GM12878 (cell line): ENCODE data around the gene FAM81A. TPM values are rescaled to one million over a fixed set of nuclear protein-coding genes. Genes with fewer than 3 reads are reported as not detected.

Source experiments
- ATAC-seq: fragments of 200-7000 bp; cut with Tn5 transposase; 3 replicates; pipeline ENCODE4 v1.9.1; 2020; ENCODE audit warnings: mild to moderate bottlenecking, moderate library complexity
- BruUV-seq: library from RNA; stranded (reverse); fragments of 400-500 nt; replicated peaks from 2 replicates; lab custom pipeline; 2021; lab: Mats Ljungman, UMichigan
- CTCF ChIA-PET: fragments of 300-600 bp; sonication (Branson Sonifier 250); formaldehyde crosslinking; extraction: SDS; loops from one replicate; lab custom pipeline; 2021; ENCODE audit warnings: inconsistent platforms; lab: Yijun Ruan, JAX
- POLR2A ChIA-PET: fragments of 350-600 bp; formaldehyde crosslinking; extraction: SDS; loops from one replicate; lab custom pipeline; 2021; ENCODE audit warnings: inconsistent platforms; lab: Charles Lee
- RAD21 ChIA-PET: fragments of 300-600 bp; sonication (Branson Sonifier 250); formaldehyde crosslinking; loops from one replicate; lab custom pipeline; 2023; ENCODE audit warnings: antibody characterized with exemption; ENCODE audit not compliant: unreplicated experiment; lab: Charles Lee
- SMC1A ChIA-PET: fragments of 300-600 bp; sonication (Branson Sonifier 250); formaldehyde crosslinking; loops from one replicate; lab custom pipeline; 2023; ENCODE audit not compliant: unreplicated experiment, uncharacterized antibody; lab: Charles Lee
- DNase-seq: peaks from one replicate; pipeline ENCODE4 v3.0.0-alpha.2; 2011; ENCODE audit warnings: low read depth, low spot score
- FAIRE-seq: peaks from 3 replicates; lab custom pipeline; 2011; peaks lifted over from hg19 to GRCh38; lab: Jason Lieb, UNC
- H2AFZ ChIP-seq: 2 replicates; pipeline ENCODE4 v1.6.0; 2011; ENCODE audit warnings: low read depth, low read length, control low read depth; ENCODE audit not compliant: control insufficient read depth
- H3K27ac ChIP-seq: 2 replicates; pipeline ENCODE4 v1.5.1; 2011; ENCODE audit warnings: control low read depth; ENCODE audit not compliant: control insufficient read depth, insufficient read depth
- H3K27me3 ChIP-seq, 2 experiments: replicated peaks in 1 of 2; 2 replicates each; pipeline versions ENCODE4 v1.6.0 to v1.6.1; 2011; ENCODE audit warnings: low read length in 1 of 2; ENCODE audit not compliant: control insufficient read depth in 2 of 2, insufficient read depth in 2 of 2
- H3K36me3 ChIP-seq, 2 experiments: 2 replicates each; pipeline ENCODE4 v1.5.1; 2011; ENCODE audit warnings: low read length in 1 of 2; ENCODE audit not compliant: control insufficient read depth in 2 of 2, insufficient read depth in 2 of 2
- H3K4me1 ChIP-seq: 2 replicates; pipeline ENCODE4 v1.6.1; 2011; ENCODE audit warnings: mild to moderate bottlenecking, low read length, moderate library complexity, mixed read lengths; ENCODE audit not compliant: control insufficient read depth, insufficient read depth
- H3K4me2 ChIP-seq: 2 replicates; pipeline ENCODE4 v1.6.0; 2011; ENCODE audit warnings: control low read depth; ENCODE audit not compliant: control insufficient read depth, insufficient read depth
- H3K4me3 ChIP-seq: fragments of 200-600 bp; sonication (generic); 2 replicates; pipeline ENCODE4 v1.5.1; 2016
- H3K79me2 ChIP-seq: 2 replicates; pipeline ENCODE4 v1.6.0; 2011; ENCODE audit warnings: low read length; ENCODE audit not compliant: control insufficient read depth, insufficient read depth
- H3K9ac ChIP-seq: 2 replicates; pipeline ENCODE4 v1.8.0; 2011; ENCODE audit warnings: low read length, control low read depth, mixed read lengths; ENCODE audit not compliant: control insufficient read depth, insufficient read depth
- H3K9me3 ChIP-seq: replicated peaks from 3 replicates; pipeline ENCODE4 v1.5.1; 2011; ENCODE audit warnings: mild to moderate bottlenecking, low read length; ENCODE audit not compliant: control insufficient read depth, insufficient read depth
- H4K20me1 ChIP-seq: 2 replicates; pipeline ENCODE4 v1.6.0; 2011; ENCODE audit not compliant: control insufficient read depth, insufficient read depth
- BMI1 ChIP-seq: fragments of 450-650 bp; IDR thresholded peaks from 2 replicates; pipeline ENCODE4 v1.6.1; 2016; ENCODE audit warnings: mild to moderate bottlenecking, moderate library complexity, borderline replicate concordance
- DPF2 ChIP-seq: fragments of 450-650 bp; IDR thresholded peaks from 2 replicates; pipeline ENCODE4 v1.6.1; 2017; ENCODE audit warnings: mild to moderate bottlenecking
- EGR1 ChIP-seq, 2 experiments: IDR thresholded peaks; 1 replicate in 1 of 2; 2 replicates in 1 of 2; pipeline ENCODE4 v1.6.1; 2011 to 2012; ENCODE audit warnings: low read depth in 2 of 2, low read length in 2 of 2, borderline replicate concordance in 1 of 2, mild to moderate bottlenecking in 1 of 2, moderate library complexity in 1 of 2
- NFIC ChIP-seq: IDR thresholded peaks from 2 replicates; pipeline ENCODE4 v1.6.1; 2012; ENCODE audit warnings: low read depth, mild to moderate bottlenecking, inconsistent platforms, low read length, moderate library complexity
- POLR2AphosphoS5 ChIP-seq: IDR thresholded peaks from 2 replicates; pipeline ENCODE4 v1.6.1; 2011; ENCODE audit warnings: mild to moderate bottlenecking, low read length, inconsistent platforms
- RAD51 ChIP-seq: fragments of 450-650 bp; IDR thresholded peaks from 2 replicates; pipeline ENCODE4 v1.6.1; 2016; ENCODE audit warnings: moderate library complexity, mild to moderate bottlenecking, inconsistent platforms
- RUNX3 ChIP-seq: IDR thresholded peaks from 2 replicates; pipeline ENCODE4 v1.6.1; 2012; ENCODE audit warnings: low read length, inconsistent platforms
- SUZ12 ChIP-seq: fragments of 200-600 bp; sonication (generic); IDR thresholded peaks from one replicate; pipeline ENCODE4 v1.6.1; 2018; ENCODE audit warnings: antibody characterized with exemption, mild to moderate bottlenecking; ENCODE audit not compliant: unreplicated experiment
- TAF1 ChIP-seq: IDR thresholded peaks from 2 replicates; pipeline ENCODE4 v1.6.1; 2011; ENCODE audit warnings: mild to moderate bottlenecking, low read depth, low read length, borderline replicate concordance
- TARDBP ChIP-seq: IDR thresholded peaks from 2 replicates; pipeline ENCODE4 v1.6.1; 2016; ENCODE audit warnings: borderline replicate concordance
- TCF3 ChIP-seq: IDR thresholded peaks from 2 replicates; pipeline ENCODE4 v1.6.1; 2012; ENCODE audit warnings: low read depth, mild to moderate bottlenecking, low read length, borderline replicate concordance; ENCODE audit not compliant: insufficient read depth
- ZNF217 ChIP-seq: fragments of 450-650 bp; IDR thresholded peaks from 2 replicates; pipeline ENCODE4 v1.6.1; 2017; ENCODE audit warnings: antibody characterized with exemption, mild to moderate bottlenecking
- WGBS: methylation state at CpG from one replicate; pipeline ENCODE4 v1.1.6; 2016; ENCODE audit warnings: low lambda C conversion rate; ENCODE audit not compliant: insufficient replicate concordance, insufficient coverage; ENCODE audit errors: missing lambda C conversion rate; 5-methylcytosine and 5-hydroxymethylcytosine counted together
- in situ Hi-C: fragments of 300-500 bp; cut with MboI; formaldehyde crosslinking; loops from 9 replicates; pipeline ENCODE4 v1.14.3; 2018; ENCODE audit warnings: mixed read lengths
- intact Hi-C: fragments of 100-400 bp; cut with micrococcal nuclease; formaldehyde crosslinking; loops from one replicate; pipeline ENCODE4 v1.14.2; 2022; ENCODE audit not compliant: unreplicated experiment
- polyA plus RNA-seq, 11 experiments: library from polyadenylated mRNA; depleted of rRNA in 4 of 11; unstranded in 6 of 11; stranded (reverse) in 5 of 11; fragments of >200 nt; fragmentation: Nextera tagmentation in 4 of 11; fragmentation: Illumina TruSeq in 1 of 11; extraction: Ambion mirVana in 4 of 11; extraction: Trizol in 1 of 11; gene quantifications; 1 replicate in 1 of 11; 2 replicates in 10 of 11; pipeline versions ENCODE4 v1.2.1 to v1.2.3, GENCODE V29; 2011 to 2016; ENCODE audit warnings: inconsistent platforms in 2 of 11, missing spikeins in 2 of 11, low read depth in 1 of 11
- total RNA-seq, 4 experiments: library from RNA; depleted of rRNA in 3 of 4; stranded (reverse); fragments of >200 nt in 3 of 4; fragmentation: Illumina TruSeq in 1 of 4; extraction: Trizol in 1 of 4; gene quantifications; 2 replicates each; pipeline versions ENCODE4 v1.2.1 to v1.2.3, GENCODE V29; 2013 to 2021
- TF ChIP-seq, protein P1 (sequence below): fragments of 450-650 bp; IDR thresholded peaks from 2 replicates; pipeline ENCODE4 v1.6.1; 2014; ENCODE audit warnings: mild to moderate bottlenecking
- TF ChIP-seq, protein P2 (sequence below): fragments of 450-650 bp; IDR thresholded peaks from 2 replicates; pipeline ENCODE4 v1.6.1; 2017; ENCODE audit warnings: low read depth, mild to moderate bottlenecking, moderate library complexity
- TF ChIP-seq, protein P3 (sequence below): fragments of 450-650 bp; conservative IDR thresholded peaks from 2 replicates; pipeline ENCODE4 v1.6.1; 2017; ENCODE audit warnings: mild to moderate bottlenecking, moderate library complexity
- TF ChIP-seq, protein P4 (sequence below): fragments of 450-650 bp; formaldehyde crosslinking; IDR thresholded peaks from 2 replicates; pipeline ENCODE4 v1.4.0; 2020; ENCODE audit warnings: mild to moderate bottlenecking, moderate library complexity

The FAM81A gene
- total and polyA plus RNA-seq, 10 of the 15 experiments (the other 5 are each of a cell fraction or from before 2014, with no cell fraction given), result 0.18 to 34.5 (median 16.2) TPM

DNA sequence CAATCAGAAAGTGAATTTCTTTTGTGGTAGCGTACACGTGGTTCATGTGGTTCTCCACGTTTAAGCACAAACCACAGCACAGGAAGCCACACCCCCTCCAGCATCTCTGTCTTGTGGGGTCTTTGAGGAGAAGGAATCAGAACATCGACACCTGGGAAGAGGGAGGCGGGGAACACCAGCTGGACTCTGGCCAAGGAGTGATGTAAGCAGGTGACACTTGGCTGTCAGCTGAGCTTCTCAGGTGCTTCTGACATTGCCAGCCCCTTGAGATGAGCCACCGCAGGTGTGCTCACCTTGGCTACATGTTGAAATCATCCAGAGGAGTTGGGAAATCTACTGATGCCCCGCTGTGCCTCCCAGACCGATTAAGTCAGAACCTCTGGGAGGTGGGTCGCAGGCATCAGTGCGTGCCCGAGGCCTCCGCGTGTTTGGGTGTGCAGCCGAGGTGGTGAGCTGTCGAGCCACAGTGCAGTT lies 85.0 kb downstream of the FAM81A start:
- no TSS peak for BruUV-seq
- Histone ChIP-seq H3K36me3 (no peaks in the 10 kb centered on the region), H3K4me2 (peak overlapping the region; percentile 31; the same call in 1 of the 2 replicates), H3K4me1 (peaks cover 23% of the 10 kb centered on the region), H3K9me3 (no peaks in the 10 kb centered on the region), H4K20me1 (no peaks in the 10 kb centered on the region), H3K9ac (no peak overlapping the region), H3K27me3 (no peaks in the 10 kb centered on the region), H3K79me2 (no peaks in the 10 kb centered on the region), H3K4me3 (no peak overlapping the region; the same call in 1 of the 2 replicates), H2AFZ (no peak overlapping the region), H3K27ac (no peak overlapping the region)
- WGBS, result 79% methylated on average over 15 of the region's 15 CpGs
- peak; percentile 41; the same call in 1 of the 3 replicates for ATAC-seq
- intact Hi-C loops, result no loop called here
- SMC1A ChIA-PET, result interaction anchor here (0.8 to 2.3 kb wide), 5 partner anchors 8 to 360 kb away, joined by 3 to 8 read pairs (median 3); no protein-coding TSS in a partner anchor
- in situ Hi-C loops, result loop anchor here (10.0 kb wide), 1 partner anchor 1298 kb away; no protein-coding TSS in a partner anchor
- DNase-seq, result no peak
- RAD21 ChIA-PET, result interaction anchor here (1.7 to 1.9 kb wide), 2 partner anchors 8 to 10 kb away, joined by 4 to 6 read pairs; no protein-coding TSS in a partner anchor
- POLR2A ChIA-PET, result no interaction called here
- peak; percentile 83 for FAIRE-seq
- CTCF ChIA-PET, result interaction anchor here (1.0 to 2.8 kb wide), 5 partner anchors 8 to 543 kb away, joined by 3 to 14 read pairs (median 6); no protein-coding TSS in a partner anchor
- no peak for TF ChIP-seq SUZ12
- TF ChIP-seq, protein P1, sequence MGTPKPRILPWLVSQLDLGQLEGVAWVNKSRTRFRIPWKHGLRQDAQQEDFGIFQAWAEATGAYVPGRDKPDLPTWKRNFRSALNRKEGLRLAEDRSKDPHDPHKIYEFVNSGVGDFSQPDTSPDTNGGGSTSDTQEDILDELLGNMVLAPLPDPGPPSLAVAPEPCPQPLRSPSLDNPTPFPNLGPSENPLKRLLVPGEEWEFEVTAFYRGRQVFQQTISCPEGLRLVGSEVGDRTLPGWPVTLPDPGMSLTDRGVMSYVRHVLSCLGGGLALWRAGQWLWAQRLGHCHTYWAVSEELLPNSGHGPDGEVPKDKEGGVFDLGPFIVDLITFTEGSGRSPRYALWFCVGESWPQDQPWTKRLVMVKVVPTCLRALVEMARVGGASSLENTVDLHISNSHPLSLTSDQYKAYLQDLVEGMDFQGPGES, result no peak
- TF ChIP-seq, protein P2, sequence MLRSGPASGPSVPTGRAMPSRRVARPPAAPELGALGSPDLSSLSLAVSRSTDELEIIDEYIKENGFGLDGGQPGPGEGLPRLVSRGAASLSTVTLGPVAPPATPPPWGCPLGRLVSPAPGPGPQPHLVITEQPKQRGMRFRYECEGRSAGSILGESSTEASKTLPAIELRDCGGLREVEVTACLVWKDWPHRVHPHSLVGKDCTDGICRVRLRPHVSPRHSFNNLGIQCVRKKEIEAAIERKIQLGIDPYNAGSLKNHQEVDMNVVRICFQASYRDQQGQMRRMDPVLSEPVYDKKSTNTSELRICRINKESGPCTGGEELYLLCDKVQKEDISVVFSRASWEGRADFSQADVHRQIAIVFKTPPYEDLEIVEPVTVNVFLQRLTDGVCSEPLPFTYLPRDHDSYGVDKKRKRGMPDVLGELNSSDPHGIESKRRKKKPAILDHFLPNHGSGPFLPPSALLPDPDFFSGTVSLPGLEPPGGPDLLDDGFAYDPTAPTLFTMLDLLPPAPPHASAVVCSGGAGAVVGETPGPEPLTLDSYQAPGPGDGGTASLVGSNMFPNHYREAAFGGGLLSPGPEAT, result no peak
- TF ChIP-seq DPF2, result no peak
- TF ChIP-seq, protein P3, sequence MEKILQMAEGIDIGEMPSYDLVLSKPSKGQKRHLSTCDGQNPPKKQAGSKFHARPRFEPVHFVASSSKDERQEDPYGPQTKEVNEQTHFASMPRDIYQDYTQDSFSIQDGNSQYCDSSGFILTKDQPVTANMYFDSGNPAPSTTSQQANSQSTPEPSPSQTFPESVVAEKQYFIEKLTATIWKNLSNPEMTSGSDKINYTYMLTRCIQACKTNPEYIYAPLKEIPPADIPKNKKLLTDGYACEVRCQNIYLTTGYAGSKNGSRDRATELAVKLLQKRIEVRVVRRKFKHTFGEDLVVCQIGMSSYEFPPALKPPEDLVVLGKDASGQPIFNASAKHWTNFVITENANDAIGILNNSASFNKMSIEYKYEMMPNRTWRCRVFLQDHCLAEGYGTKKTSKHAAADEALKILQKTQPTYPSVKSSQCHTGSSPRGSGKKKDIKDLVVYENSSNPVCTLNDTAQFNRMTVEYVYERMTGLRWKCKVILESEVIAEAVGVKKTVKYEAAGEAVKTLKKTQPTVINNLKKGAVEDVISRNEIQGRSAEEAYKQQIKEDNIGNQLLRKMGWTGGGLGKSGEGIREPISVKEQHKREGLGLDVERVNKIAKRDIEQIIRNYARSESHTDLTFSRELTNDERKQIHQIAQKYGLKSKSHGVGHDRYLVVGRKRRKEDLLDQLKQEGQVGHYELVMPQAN, result no peak
- no peak for TF ChIP-seq EGR1 (IDR thresholded peaks at IDR 0.05; ENCODE audit: borderline replicate concordance in 1 of 2, low read depth in 2 of 2, low read length in 2 of 2)
- no peak for TF ChIP-seq TARDBP
- TF ChIP-seq RUNX3, result peak; percentile 93
- TF ChIP-seq NFIC, result no peak
- no peak for TF ChIP-seq BMI1
- no peak for TF ChIP-seq POLR2AphosphoS5
- TF ChIP-seq RAD51, result 0 out of 2 replicates have a peak, but pooled peaks have one; percentile 51
- no peak for TF ChIP-seq ZNF217
- TF ChIP-seq TCF3, result 0 out of 2 replicates have a peak, but pooled peaks have one; percentile 14
- TF ChIP-seq, protein P4, sequence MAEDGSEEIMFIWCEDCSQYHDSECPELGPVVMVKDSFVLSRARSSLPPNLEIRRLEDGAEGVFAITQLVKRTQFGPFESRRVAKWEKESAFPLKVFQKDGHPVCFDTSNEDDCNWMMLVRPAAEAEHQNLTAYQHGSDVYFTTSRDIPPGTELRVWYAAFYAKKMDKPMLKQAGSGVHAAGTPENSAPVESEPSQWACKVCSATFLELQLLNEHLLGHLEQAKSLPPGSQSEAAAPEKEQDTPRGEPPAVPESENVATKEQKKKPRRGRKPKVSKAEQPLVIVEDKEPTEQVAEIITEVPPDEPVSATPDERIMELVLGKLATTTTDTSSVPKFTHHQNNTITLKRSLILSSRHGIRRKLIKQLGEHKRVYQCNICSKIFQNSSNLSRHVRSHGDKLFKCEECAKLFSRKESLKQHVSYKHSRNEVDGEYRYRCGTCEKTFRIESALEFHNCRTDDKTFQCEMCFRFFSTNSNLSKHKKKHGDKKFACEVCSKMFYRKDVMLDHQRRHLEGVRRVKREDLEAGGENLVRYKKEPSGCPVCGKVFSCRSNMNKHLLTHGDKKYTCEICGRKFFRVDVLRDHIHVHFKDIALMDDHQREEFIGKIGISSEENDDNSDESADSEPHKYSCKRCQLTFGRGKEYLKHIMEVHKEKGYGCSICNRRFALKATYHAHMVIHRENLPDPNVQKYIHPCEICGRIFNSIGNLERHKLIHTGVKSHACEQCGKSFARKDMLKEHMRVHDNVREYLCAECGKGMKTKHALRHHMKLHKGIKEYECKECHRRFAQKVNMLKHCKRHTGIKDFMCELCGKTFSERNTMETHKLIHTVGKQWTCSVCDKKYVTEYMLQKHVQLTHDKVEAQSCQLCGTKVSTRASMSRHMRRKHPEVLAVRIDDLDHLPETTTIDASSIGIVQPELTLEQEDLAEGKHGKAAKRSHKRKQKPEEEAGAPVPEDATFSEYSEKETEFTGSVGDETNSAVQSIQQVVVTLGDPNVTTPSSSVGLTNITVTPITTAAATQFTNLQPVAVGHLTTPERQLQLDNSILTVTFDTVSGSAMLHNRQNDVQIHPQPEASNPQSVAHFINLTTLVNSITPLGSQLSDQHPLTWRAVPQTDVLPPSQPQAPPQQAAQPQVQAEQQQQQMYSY (CRISPR knock-in tag), result no peak
- TF ChIP-seq TAF1, result no peak
